DMS79 (cell line): ENCODE data around the gene DHRS4L2.
A peak's percentile ranks its signal among the peaks of the same experiment; 100 is the strongest.
"Not testable (repeated sequence)": the region's sequence is repeated elsewhere in the genome, so short reads cannot be mapped to it uniquely, and the experiment has no call there.

Experiments used
- DNase-seq: peaks from one replicate; lab custom pipeline; 2025; lab: John Stamatoyannopoulos, UW

Gene DHRS4L2

DNA sequence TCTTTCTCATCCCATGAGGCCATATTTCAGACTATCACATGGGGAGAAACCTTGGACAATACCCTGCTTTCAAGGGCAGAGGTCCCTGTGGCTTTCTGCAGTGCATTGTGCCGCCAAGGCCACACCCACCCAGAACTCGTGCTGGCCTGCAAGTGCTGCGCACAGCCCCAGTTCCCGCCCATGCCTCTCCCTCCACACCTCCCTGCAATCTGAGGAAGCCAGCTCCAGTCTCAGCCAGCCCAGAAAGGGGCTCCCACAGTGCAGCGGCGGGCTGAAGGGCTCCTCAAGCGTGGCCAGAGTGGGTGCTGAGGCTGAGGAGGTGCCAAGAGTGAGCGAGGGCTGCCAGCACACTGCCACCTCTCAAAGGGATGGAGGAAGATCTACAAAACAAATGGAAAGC is 15.6 kb upstream of the DHRS4L2 start:
- not testable (repeated sequence) for DNase-seq

GRCh38 chr14:23974041-23974440 is 14.7 kb upstream of the DHRS4L2 start:
- not testable (repeated sequence) for DNase-seq

GRCh38 chr14:23977208-23977607 is 11.5 kb upstream of the DHRS4L2 start:
- not testable (repeated sequence) for DNase-seq

GRCh38 chr14:23981951-23982813 is 6.5 kb upstream of the DHRS4L2 start:
- DNase-seq, result not testable (repeated sequence)

- no peak for DNase-seq
These were observed 3.7 kb upstream of the DHRS4L2 start for GRCh38 chr14:23984891-23985602.

GRCh38 chr14:23988223-23988606 is 514 bp upstream of the DHRS4L2 start:
- DNase-seq, result not testable (repeated sequence)

- DNase-seq, result peak; percentile 3
These were observed 1.2 kb downstream of the DHRS4L2 start for GRCh38 chr14:23989734-23990445.

DNA sequence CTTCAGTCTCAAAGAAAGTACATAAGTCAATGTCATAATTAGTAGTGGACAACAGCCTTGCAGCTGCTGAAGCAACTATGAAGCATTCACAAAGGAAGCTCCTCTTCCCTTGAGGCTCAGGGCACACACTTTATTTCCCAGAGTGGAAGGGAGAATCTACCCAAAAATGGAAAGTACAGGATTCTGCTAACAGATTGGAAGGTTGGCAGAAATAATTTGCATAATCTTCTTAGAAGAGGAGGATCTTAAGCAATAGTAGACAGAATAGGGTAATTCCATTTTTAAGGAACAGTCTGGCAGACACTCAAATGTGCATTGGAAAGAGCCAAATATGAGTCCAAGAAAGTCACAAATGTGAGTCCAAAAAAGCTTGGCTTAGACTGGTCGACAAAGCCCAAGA is 2.2 kb downstream of the DHRS4L2 start:
- not testable (repeated sequence) for DNase-seq

- not testable (repeated sequence) for DNase-seq
These were observed 4.3 kb downstream of the DHRS4L2 start for GRCh38 chr14:23993042-23993441.

DNA sequence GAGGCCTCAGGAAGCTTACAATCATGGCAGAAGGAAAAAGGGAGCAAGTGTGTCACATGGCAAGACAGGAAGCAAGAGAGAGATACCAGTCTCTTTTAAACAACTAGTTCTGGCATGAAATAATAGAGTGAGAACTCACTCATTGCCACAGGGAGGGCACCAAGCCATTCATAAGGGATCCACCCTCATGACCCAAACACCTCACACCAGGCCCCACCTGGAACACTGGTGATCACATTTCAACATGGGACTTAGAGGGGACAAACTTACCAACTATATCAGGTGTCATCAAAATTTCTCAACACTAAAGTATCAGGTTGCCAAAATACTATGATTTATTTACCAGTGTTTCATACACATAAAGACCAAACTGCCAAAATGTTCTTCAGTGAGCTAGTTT is 7.3 kb downstream of the DHRS4L2 start:
- not testable (repeated sequence) for DNase-seq

GRCh38 chr14:23996825-23997224 is 8.1 kb downstream of the DHRS4L2 start:
- not testable (repeated sequence) for DNase-seq

GRCh38 chr14:23999640-24000039 is 10.9 kb downstream of the DHRS4L2 start:
- not testable (repeated sequence) for DNase-seq

DNA sequence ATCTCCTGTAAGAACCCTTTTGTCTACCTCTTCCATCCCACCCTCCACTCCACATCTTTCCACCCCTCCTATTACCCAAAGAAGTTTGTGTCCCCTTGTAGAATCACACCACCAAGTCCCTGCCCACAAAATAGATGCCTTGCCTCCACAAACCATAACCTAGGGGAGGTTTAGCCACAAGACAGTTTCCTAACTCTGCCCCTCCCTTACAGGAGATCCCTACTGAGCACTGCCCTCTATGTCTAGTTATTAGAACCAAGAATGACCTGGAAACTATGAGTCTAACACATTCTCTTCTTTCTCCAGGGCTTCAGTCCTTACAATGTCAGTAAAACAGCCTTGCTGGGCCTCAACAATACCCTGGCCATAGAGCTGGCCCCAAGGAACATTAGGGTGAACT is 12.3 kb downstream of the DHRS4L2 start:
- DNase-seq, result not testable (repeated sequence)

DNA sequence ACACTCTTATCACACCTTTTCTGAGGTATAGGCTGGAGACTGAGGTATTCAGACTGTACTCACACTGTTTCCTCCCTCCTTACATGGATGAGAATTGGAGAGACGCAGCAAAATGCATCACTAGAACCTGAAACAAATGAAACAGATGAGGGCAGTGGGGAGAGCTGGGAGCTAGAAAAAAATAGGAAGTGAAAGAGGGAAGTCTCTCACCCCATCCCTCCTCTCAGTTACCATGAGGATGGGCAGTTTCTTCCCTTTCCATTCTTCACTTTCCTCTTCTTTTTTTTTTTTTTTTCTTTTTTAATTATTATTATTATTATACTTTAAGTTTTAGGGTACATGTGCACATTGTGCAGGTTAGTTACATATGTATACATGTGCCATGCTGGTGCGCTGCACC is 12.9 kb downstream of the DHRS4L2 start:
- DNase-seq, result not testable (repeated sequence)

DNA sequence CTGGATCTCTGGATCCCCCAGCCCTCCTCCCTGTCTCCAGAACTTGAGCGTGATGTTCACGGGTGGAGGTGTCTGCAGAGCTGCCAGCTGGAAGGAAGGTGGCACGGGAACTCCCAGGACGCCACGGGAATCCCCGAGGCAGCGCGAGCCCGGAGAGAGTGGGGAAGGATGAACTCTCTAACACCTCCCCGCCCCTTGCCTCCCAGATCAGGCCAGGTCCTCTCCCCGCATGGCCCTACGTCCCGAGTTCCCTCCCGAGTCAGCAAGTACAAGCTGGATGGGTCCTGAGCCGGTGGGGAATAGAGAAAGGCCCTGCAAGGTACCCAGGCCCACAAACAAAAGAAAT is 17.7 kb downstream of the DHRS4L2 start:
- DNase-seq, result not testable (repeated sequence)

- peak; percentile 35 for DNase-seq
These were observed 18.3 kb downstream of the DHRS4L2 start for GRCh38 chr14:24006817-24007652.

DNA sequence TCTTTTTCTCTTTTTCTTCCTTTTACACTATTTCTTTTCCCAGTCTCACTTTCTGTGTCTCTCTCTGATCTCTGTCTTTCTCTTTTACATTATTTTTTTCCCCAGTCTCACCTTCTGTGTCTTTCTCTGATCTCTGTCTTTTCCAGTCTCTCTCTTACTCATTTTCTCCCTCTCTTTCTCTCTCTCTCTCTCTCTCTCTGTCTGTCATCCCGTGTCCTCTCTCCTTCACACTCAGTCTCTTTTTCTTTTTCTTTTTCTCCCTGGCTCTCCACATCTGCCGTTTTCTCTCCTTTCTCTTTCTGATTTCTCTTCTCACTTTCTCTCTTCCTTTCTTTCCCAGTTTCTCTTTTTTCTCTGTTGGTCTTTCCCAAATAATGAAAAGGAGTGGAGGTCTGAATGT is 22.3 kb downstream of the DHRS4L2 start:
- no peak for DNase-seq

DNA sequence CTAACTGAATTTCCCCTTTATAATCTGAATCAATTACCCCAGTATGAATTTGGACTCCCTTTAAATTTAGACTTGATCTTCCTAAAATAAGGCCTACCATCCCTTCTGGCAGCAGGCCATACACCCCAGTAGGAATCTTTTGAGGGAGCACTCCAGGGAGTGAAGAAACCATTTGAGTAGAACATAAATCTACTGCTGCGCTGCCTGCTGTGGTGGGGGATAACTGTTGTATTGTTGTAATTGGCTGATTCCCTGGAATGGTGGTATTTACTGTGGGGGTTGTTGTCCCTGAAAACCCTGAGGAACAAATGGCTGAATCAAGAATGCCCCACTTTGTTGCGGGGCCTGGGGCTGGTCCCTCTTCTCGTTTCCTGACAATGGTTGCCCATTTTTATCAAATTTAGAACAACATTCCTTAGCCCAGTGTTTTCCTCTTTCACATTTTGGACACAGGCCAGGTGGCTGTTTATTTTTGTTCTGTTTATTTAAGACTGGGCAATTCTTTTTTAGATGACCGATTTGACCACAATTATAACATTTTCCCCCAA is 24.1 kb downstream of the DHRS4L2 start:
- DNase-seq, result not testable (repeated sequence)

GRCh38 chr14:24013654-24014514 is 25.2 kb downstream of the DHRS4L2 start:
- peak; percentile 35 for DNase-seq

DNA sequence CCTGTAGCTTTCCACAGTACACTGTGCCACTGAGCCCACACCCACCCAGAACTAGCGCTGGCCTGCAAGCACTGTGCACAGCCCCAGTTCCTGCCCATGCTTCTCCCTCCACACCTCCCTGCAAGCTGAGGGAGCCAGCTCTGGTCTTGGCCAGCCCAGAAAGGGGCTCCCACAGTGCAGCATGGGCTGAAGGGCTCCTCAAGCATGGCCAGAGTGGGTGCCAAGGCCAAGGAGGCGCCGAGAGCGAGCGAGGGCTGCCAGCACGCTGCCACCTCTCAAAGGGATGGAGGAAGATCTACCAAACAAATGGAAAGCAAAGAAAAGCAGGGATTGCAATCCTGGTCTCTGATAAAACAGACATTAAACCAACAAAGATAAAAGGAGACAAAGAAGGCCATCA is 27.0 kb downstream of the DHRS4L2 start:
- not testable (repeated sequence) for DNase-seq
